Ramos (cell line): ENCODE measurements around the gene EGR1.

Source experiments
- in situ Hi-C: fragments of 300-500 bp; cut with MboI; formaldehyde crosslinking; loops from one replicate; pipeline ENCODE4 v1.14.3; 2022; ENCODE audit warnings: low sequenced_read_pairs; ENCODE audit not compliant: unreplicated experiment

EGR1 gene

GRCh38 chr5:138450971-138451370 is 14.3 kb upstream of the EGR1 start:
- in situ Hi-C loops, result loop anchor here (5.0 kb wide), 1 partner anchor 51 kb away; no protein-coding TSS in a partner anchor

GRCh38 chr5:138452720-138453119 is 12.6 kb upstream of the EGR1 start:
- in situ Hi-C loops, result loop anchor here (5.0 kb wide), 1 partner anchor 50 kb away; no protein-coding TSS in a partner anchor

DNA sequence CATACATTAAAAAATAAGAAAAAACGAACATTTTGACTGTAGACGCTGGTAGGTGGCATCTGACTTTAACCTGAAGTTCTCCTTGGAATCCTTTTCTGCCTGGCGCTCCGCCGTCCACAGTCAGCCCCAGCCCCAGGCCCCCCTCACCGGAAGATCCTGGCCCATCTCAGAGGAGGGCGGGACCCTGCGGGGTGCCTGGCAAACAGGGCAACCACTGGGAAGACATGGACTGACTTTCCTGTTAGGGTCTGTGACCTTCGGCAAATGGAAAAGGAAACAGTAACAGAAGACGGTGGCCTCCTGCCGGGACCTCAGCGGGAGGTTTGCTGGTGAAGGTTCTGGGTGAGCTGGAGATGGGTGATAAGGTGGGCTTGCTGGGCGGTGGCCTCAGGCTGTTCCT is 11.7 kb upstream of the EGR1 start:
- in situ Hi-C loops, result loop anchor here (5.0 kb wide), 1 partner anchor 49 kb away; no protein-coding TSS in a partner anchor

GRCh38 chr5:138454121-138454520 is 11.2 kb upstream of the EGR1 start:
- in situ Hi-C loops, result loop anchor here (5.0 kb wide), 1 partner anchor 48 kb away; no protein-coding TSS in a partner anchor

DNA sequence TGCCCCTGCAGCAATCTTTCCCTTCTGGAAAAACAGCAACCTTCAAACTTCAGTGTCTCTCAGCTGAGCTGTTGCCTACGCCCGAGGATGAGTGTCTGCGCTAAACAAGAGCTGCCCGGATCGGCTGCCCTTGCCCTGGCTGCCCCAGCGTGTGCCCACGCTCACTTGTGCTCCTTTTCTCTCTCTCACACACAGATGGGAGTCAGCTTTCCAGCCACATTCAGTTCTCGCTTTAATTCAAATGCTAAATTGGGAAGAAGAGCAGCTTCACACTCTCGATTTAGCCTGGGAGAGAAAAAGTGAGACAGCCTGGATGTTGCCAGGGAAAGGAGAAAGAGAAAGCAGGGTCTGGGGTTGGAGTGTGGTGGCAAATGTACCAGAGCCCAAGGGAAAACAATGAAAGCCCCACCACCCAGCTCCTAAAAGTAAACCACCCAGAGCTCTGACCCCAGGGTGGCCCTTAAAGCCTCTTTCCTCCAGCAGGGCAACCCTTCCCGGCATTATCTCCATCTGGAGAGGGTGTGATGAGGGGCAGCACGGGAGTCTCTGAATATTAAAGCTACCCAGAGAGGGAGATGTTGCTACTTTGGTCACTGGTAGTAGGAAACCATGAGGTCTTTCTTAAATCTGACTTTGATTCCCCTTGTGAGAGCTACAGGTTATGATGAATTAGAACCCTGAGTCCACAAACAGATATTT is 9.9 kb upstream of the EGR1 start:
- in situ Hi-C loops, result no loop called here

- in situ Hi-C loops, result no loop called here
Observed at GRCh38 chr5:138457531-138458275, 7.6 kb upstream of the EGR1 start.

- in situ Hi-C loops, result no loop called here
Observed at GRCh38 chr5:138458384-138458783, 6.9 kb upstream of the EGR1 start.

DNA sequence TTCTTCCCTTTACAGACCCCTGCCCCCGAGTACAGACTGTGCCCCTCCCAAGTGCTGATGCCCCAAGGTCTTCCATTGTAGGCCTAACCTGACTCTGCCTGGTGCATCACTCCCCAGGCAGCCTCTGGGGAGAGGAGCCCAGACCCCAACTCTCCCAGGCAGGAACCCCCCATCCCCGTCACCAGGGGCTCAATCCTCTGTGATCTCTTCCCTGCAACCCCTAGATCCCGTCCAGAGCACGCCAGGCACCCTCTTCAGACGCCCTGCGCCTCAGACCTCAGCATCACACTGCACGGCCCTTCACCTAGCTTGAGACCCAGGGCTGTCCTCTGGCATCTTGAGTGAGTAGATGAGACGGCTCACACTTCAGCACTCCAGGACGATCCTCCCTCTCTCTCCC is 6.4 kb upstream of the EGR1 start:
- in situ Hi-C loops, result no loop called here

- in situ Hi-C loops, result no loop called here
Observed at GRCh38 chr5:138459311-138459933, 5.9 kb upstream of the EGR1 start.

- in situ Hi-C loops, result no loop called here
Observed at GRCh38 chr5:138460032-138460693, 5.1 kb upstream of the EGR1 start.

GRCh38 chr5:138461343-138462125 is 3.7 kb upstream of the EGR1 start:
- in situ Hi-C loops, result no loop called here

GRCh38 chr5:138463419-138464007 is 1.8 kb upstream of the EGR1 start:
- in situ Hi-C loops, result no loop called here

DNA sequence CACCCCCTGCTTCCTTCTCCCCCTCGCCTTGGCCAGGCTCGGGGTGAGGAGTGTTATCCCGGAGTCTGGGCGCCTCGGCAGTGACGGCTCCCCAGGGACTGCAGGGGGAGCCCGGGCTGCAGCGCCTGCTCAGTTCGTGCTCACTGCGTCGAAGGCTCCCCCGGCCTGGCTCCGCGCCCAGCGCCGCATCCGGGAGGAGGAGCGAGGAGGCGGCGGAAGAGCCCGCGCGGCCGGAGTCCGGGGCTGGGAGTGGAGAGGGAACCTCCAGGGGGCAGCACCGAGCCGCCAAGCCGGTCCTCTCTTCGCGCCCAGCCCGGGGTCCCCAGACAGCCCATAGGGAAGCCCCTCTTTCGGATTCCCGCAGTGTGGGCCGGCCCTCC is 1.3 kb upstream of the EGR1 start:
- in situ Hi-C loops, result no loop called here

- in situ Hi-C loops, result no loop called here
Observed at GRCh38 chr5:138464388-138465260, 655 bp upstream of the EGR1 start.

- in situ Hi-C loops, result no loop called here
Observed at GRCh38 chr5:138466125-138466899, 1.0 kb downstream of the EGR1 start.

DNA sequence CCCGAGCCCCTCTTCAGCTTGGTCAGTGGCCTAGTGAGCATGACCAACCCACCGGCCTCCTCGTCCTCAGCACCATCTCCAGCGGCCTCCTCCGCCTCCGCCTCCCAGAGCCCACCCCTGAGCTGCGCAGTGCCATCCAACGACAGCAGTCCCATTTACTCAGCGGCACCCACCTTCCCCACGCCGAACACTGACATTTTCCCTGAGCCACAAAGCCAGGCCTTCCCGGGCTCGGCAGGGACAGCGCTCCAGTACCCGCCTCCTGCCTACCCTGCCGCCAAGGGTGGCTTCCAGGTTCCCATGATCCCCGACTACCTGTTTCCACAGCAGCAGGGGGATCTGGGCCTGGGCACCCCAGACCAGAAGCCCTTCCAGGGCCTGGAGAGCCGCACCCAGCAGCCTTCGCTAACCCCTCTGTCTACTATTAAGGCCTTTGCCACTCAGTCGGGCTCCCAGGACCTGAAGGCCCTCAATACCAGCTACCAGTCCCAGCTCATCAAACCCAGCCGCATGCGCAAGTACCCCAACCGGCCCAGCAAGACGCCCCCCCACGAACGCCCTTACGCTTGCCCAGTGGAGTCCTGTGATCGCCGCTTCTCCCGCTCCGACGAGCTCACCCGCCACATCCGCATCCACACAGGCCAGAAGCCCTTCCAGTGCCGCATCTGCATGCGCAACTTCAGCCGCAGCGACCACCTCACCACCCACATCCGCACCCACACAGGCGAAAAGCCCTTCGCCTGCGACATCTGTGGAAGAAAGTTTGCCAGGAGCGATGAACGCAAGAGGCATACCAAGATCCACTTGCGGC is 1.8 kb downstream of the EGR1 start:
- in situ Hi-C loops, result no loop called here

- in situ Hi-C loops, result no loop called here
Observed at GRCh38 chr5:138467711-138468132, 2.4 kb downstream of the EGR1 start.
